GM19467 (cell line): ENCODE results near the gene CCNG2.

ENCODE experiments used
- ATAC-seq: cut with Tn5 transposase; IDR thresholded peaks from one replicate; pipeline ENCODE4 v1.9.1; 2021; ENCODE audit warnings: mild to moderate bottlenecking, moderate library complexity; ENCODE audit not compliant: unreplicated experiment

The CCNG2 gene

DNA sequence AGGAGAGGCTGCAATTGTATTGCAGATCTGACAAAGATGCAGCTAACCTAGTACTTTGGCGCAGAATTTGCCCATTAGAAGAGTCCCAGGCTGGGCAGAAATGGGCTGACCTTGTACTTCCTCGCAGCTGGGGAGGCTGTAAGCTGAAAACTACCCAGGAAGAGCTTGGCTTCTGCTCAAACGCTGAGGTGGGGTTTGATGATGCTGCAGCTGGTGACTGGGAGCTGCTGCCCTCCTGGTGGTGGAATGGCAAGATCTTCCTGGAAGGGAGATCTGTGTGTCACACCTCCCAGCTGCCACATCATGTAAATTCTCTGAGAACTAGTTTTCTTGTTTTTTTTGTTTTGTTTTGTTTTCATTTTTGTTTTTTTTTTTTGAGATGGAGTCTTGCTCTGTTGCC, 17.4 kb downstream of the CCNG2 start:
- ATAC-seq: no peak

DNA sequence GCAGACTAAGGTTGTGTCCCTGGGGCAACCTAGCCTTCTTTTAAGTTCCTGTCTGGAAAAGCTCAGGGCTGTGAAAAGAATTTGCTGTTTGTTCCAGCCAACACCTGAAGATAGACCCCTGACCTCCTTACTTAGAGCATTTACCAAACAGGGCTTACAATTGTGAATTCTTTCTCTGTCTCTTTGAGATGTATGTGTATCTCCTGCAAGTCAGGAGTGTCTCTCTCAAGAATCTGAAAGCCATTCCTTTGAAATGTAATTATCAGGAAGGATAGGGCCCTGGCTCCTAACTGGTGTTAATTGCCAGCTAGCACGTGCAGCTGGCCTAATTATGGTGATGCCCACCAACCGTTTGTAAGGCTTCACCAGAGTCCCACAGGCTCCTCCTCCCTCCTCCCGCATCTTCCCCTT, 18.2 kb downstream of the CCNG2 start:
- no peak for ATAC-seq

DNA sequence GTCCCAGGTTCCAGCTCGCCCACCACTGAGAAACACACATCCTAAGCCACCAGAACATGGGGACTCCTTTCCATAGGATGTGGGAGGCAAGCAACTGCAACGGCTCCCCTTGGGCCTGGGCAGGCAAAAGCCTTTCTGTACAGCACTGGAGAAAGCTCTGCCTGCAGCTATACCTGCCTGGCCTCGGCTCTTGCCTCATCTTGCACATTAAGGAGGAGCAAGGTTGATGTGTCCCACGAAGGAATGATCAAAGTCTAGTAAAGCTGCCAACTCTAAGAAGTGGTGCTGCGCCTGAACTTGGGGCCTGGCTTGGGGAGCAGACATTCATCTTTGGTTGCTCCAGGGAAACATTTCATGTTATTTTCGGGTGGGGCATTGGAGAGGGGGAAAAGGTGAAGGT, 19.6 kb downstream of the CCNG2 start:
- no peak for ATAC-seq

DNA sequence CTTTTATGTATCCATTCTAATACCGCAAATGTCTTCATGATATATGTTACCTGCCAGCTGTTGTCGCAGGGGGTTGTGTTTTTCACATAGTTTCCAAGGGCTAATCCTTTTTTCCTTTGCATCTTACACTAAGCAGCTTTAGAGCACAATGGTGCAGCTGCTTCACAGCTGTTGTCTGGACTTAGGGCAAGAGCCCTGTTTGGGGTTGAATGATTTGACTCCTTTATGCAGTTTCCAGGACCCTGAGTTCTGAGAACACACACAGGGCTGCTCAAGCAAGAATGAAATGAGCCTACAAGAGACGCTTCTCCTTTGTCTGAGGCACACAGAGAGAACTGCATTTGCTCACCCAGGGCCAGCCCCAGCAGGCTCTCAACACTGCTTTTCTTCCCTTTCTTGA, 20.2 kb downstream of the CCNG2 start:
- no peak for ATAC-seq

DNA sequence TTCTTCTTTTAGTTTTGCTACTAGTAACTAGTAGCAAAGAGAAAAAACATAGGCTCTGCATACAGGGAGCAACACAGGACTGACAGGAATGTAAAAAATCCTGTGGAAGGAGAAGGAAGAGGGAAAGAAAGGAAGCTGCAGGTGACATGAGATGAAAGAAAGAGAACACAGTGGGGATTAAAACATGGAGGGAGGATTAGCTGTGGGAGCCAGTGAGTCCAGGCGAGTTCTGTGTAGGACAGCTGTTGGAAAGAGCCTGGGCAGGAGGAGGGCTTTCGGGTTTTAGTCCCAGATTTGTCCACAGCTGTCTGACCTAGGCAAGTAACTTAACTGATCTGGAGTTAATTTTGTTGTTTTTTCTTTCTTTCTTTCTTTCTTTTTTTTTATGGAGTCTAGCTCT, 21.6 kb downstream of the CCNG2 start:
- no peak for ATAC-seq

DNA sequence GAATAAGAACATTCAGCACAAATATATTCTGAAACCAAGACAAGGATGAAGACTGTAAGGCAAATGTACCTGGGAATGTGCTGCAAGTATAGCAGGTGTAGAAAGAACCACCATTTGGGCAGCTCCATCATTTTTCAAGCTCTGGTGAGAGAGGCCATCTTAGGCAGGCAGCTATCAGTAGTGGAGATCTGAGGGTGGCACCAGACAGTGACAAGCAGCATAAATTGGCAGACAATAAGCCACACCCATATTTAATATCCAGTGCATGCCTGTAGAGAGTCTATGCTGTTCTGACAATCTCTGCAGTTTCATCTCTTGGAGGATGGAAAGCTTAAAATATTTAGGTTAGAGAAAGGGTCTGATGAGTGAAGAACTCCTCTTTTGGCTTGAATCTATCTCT, 22.5 kb downstream of the CCNG2 start:
- ATAC-seq: no peak

DNA sequence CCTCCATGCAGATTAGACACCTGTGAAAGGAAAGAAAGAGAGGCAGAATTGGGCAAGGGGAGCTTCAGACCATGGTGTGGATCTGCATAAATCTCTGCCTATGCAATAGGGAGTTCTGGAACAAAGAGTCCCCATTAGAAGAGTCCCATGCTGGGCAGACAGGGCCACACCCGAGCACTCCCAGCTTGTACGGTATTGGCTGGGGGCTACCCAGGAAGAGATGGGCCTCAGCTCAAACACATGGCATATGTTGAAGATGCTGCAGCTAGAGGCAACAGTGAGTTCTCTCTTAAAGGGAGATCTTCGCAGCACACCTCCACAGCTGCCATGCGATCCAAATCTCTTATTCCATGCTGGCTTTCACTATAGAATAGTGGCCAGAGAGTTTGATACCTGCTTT, 24.7 kb downstream of the CCNG2 start:
- no peak for ATAC-seq

DNA sequence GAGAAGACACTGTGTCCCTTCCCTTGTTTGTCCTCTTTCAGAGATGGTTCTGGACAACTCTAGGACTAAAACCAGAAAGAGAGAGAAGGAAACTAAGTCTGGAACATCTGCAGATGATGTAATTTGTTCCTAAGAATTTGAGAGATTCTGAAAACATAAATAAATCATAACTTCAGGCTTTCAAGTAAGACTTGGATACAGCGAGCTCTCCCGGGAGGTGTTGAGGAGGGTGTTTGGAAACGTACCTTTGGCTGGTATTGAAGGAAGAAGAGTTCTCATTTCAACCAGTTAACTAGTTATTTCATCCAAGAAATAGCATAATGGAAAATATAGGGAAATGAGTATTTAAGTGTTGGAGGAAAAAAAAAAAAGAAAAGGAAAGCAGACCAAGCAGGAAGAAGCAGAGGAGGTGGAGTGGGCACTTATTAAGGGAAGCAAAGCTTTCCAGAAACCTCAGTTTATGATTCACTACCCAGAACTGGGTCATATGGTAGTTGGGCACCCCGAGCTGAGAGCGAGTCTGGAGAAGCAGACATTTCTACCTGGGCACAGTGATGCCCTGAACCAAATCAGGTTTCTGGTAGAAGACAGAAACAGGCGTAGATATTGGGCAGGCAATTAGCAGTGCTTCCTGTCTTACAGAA, 26.9 kb downstream of the CCNG2 start:
- ATAC-seq: no peak

DNA sequence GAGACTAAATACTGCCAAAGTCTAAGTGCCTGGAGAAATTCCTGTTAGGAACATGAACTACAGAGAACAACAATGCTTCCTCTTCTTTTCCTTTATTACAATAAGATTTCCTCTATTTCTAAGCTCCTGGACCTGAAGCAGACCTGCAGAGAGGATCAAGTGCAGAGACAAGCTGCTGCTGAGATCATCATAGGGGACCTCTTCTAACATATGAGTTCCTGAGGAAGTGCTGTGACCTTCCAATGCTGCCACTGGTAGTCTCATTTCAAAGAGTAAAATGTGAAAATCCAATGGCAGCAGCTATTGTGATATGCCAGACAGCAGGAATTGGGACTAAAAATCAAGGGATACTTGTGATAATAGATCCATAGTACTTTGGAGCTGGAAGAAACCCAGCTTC, 28.0 kb downstream of the CCNG2 start:
- ATAC-seq: no peak

DNA sequence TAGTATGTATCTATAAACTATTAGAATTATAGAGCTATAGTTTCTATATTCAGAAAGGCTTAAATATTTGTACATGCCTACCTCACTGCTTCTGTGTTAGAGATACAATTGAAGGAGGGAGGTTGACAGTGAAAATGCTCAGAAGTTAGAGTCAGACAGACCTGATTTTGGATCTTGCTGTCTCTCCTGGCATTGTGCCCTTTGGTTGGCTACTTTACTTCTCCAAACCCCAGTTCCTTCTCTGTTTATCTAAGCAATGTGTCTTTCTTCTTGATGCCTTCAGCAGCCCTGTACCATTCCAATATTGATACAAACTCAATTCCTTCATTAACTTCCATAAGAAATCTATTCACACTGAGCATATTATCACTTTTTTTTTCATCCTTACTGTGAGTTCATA, 28.7 kb downstream of the CCNG2 start:
- no peak for ATAC-seq

DNA sequence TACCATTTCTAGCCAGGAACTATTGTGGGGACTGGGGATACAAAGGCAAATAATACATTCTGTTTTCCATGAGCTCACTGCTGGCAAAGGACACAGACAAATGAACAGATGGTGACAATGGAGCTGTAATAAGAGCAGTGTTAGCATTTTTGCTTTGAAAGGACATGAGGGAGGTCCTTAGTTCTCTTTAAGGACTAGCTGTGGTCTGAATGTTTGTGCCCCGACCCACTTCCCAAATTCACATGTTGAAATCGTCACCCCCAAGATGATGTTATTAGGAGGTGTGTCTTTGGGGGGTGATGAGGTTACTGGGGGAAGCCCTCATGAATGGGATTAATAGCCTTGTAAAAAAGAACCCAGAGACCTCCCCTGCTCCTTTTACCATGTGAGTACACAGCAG, 30.3 kb downstream of the CCNG2 start:
- no peak for ATAC-seq

DNA sequence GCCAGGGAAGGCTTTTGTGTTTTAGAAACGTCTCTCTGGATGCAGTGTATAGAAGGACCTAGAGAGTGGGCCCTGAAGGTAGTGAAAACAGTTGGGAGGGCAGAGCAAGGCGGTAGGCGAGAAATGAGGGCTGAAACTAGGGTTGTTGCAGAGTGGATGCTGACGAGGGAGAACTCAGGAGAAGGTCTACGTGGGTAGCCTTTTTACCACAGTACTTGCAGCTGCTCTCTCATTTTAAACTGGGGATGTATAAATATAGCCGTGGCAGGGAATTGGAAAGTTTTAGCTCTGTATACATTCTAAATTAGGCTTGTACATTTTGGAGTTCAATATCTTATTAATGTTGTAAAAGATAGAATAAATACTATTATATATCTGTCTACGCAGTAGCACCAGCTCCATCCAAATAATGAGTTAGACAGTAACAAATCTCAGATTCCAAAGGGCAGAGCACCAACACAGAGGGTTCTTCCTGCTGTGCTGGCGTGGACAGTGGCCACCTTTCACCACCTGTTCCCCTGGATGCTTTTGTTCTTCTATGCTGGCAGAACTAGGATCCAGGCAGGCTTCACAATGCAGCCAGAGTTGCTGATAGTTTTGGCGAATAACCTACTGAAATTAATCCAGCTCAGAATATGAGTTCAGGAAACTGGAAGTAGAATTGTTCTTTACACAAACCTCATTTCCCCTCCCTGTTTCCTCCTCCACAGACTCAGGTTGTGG, 31.7 kb downstream of the CCNG2 start:
- no peak for ATAC-seq

DNA sequence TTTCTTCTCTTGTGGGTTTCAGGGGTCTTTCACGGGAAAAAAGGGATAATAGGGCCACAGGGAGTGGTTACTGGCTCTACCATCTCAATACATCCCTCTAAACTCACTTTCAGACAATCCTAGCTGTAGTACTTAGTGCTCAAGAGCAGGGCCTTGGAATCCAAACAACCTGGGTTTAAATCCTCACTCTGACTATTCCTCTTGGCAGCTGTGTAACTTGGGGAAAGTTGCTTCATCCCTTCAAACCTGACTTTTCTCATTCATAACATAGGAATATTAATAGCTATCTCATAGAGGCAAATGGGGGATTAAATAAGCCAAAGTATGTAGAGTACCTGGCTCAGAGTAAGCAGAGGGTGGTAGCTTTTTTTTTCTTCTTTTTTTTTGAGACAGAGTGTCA, 32.4 kb downstream of the CCNG2 start:
- no peak for ATAC-seq

DNA sequence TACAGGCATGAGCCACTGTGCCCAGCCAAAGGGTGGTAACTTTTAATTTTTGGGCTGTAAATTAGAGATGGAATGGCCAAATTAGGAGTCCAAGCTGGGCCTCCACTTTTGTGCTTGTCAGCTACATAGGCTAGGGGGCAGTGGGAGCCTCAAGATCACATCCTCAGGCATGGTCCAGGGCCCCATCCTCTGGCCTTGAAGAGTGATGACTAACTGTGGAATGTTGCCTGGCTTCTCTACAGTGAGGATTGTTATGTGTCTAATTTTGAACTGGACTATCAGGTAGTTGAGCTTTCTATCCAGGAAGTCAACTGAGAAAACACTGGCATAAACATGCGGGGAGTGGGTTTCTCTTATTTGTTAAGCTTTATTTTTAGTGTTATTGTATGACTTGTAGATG, 33.0 kb downstream of the CCNG2 start:
- no peak for ATAC-seq

DNA sequence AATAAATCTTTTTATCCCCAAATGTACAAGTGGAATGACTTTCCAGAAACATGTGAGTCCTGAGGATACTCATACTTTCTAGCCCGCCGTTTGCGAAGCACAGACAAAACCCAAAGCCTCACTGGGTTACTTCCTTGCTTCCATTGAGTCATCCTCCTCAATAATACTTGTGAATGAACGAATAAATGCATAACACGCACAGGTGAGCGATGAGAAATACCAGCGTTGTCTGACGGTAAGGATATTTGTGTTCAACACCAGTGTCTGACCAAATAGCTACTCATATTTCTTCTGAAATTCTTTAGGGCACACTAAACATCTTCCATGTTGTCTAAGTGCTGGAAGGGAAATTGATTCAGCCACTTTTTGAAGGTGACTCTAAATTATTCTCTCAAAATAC, 36.0 kb downstream of the CCNG2 start:
- ATAC-seq: no peak

DNA sequence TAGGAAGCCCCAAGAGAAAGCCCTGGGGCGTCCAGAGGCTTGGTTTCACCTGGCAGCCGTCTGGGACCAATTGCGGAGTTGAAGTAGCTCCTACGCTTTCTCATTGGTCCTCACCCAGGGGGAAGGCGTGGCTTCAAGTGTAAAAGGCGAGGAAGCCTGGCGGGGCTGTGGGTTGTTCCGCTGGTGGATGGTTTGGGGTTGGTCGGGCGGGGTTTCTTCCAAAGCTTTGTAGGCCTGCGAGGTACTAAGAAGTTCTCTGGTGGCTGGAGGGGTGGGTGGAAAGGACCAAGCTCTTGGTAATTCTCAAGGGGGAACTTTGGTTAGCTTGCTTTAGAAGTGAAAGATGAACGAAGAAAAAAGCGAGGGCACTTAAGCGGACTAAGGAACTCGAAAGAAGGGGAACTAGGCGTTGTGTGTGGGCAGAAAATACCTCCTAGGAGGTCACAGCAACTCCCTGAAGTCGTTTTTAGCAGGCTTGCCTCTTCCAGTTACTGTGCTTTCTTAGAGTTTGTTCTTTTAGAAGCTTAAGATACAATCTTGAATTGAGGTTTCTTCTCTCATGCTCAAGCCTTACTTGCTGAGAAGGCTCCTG, 36.6 kb downstream of the CCNG2 start:
- peak; percentile 92 for ATAC-seq

DNA sequence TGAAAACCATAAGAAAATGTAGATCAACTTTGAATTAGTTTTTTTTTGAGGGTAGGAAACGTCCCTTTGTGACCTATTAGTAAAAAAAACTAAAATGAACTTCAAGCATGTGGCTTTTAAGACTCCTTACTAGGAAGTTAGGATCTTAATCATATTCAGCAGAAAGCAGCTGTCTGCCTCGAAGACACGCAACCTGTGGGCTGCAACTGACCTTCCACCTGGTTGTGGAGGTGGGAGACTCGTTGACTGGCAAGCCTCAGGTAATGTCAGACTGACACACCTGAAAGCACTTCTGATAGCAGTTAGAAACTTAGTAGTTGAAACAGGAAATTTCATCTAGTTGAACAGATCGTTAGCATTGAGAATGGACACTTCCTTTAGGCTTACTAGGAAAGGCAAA, 37.4 kb downstream of the CCNG2 start:
- ATAC-seq: no peak

DNA sequence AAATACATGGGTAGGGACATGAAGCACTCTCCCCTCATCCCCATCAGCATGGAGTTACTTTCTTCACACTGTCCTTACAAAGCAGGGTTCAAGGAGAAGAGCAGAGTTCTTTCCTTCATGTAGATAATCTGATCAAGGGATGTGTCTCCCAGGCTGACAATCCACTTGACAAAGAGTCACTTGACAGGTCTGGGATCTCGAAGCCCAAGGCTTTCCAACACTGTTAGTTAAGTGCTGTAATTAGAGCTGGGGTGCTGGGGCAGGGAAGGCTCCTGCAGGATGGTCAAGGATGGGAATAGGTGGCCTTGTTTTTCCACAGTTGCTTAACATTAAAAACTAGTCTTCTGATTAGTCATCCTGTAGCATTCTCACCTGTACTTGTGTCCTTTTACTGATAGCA, 38.0 kb downstream of the CCNG2 start:
- ATAC-seq: no peak

DNA sequence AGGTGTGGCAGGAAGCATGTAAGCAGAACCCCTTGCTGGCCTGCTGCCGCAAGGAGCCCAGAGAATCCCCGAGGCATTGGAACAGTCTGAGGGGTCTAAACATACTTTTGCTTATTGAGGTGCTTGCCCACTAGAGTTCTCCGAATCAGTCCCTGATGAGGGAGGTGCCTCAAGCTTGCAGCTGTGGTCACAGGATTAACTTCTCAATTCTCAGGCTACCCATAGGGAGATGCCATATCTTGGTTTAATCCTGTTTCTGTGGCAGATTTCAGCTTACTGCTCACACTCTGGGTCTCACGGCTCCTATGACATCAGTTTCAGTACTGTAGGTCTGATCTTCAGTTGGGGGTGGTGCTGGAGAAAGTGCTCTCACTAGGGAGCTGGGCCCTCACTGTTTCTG, 39.9 kb downstream of the CCNG2 start:
- no peak for ATAC-seq

DNA sequence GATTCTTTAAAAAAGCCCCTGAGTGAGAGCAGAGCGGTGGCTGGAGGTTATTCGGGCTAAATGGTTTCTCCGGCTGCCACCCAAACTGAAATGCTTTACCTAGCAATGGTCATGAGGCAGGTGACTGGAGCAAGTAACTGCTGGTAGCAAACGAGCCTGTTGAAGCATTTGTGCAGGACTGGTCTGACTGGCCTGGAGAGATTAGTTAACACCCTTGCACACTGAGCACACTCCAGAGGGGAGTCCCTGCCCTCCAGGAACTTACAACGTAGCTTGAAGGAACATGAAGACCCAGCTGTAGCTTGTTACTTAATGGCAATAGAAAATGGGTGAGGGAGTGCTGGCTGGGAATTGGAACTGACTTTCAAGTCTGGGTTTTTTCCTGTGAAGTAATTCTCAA, 40.4 kb downstream of the CCNG2 start:
- ATAC-seq: no peak

DNA sequence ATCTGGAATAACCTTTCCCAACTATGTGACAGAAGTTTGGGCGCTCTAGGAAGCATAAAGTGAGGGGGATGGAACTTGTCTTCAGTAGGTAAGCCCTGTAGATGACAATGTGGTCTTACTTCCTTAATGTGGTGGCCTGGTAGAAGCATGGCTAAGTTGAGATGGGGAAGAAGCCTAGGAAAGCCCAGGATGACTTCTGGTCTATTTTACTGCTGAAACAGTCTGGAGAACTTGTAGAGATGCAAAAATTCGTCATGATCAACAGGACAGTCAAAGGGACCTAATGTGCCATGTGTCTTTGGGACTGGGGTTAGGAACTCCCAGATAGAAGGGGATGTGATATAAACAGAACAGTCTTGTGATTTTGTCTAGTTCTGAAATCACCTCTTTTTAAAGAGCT, 40.8 kb downstream of the CCNG2 start:
- ATAC-seq: no peak

DNA sequence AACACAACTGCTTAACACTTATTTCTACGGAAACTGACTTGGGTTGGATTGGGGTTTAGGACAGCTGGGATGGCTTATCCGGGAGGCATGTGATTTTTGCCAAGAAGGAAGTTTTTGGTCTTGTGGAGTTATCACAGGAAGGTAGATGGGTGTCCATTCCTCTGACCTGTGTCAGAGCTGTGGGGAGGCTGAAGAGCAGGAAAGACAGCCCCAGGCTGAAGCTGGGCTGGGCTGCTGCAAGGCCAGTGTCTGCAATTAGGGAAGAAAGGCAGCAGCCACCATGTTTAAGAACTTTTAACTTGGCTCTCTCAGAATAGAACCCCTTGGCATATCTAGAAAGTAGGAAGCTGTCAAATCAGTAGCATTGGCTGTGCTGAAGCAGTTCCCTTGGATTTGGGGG, 42.3 kb downstream of the CCNG2 start:
- ATAC-seq: no peak

DNA sequence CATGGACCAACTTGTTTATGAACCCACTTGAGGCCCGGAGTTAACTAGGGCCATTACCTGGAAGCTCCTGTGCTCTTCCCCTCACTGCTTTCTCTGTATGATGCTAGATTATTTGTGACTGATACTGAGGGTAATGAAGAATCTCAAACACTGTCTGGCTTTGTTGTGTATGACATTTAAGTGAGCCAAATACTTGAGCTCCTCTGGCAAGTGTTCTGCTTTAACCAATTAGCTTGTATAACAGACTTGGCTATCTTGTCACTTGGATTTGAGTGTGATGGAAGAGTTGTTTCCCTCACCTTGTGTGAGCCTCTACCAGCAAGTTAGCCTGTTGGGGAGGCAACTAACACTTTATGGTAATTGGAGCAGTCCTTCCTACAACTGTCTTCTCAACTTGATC, 42.7 kb downstream of the CCNG2 start:
- no peak for ATAC-seq
